Peyer's patch (tissue), 4 donors: Measurements from ENCODE around the gene CYP27B1. TPM values are rescaled to one million over a fixed set of nuclear protein-coding genes. Genes with fewer than 3 reads are reported as not detected.

Source experiments
- DNase-seq, 3 donors: peaks; one replicate each; pipeline ENCODE4 v3.0.0-alpha.2; 2017 to 2019
- H3K27ac ChIP-seq, 4 donors: fragments of 200-600 bp; sonication (generic); one replicate each; pipeline ENCODE4 v1.5.1; 2016 to 2019
- H3K27me3 ChIP-seq, 2 donors: fragments of 200-600 bp; sonication (generic); one replicate each; pipeline ENCODE4 v1.5.1; 2019
- H3K36me3 ChIP-seq, 3 donors: fragments of 200-600 bp; sonication (generic); one replicate each; pipeline ENCODE4 v1.5.1; 2016 to 2019
- H3K4me1 ChIP-seq, 4 donors: fragments of 200-600 bp; sonication (generic); one replicate each; pipeline ENCODE4 v1.5.1; 2016 to 2019
- H3K4me3 ChIP-seq, 4 donors: fragments of 200-600 bp; sonication (generic); 1 replicate in 3 of 4; 2 replicates in 1 of 4; pipeline ENCODE4 v1.5.1; 2016 to 2019; ENCODE audit warnings: mild to moderate bottlenecking in 1 of 4
- H3K9me3 ChIP-seq, 4 donors: fragments of 200-600 bp; sonication (generic); one replicate each; pipeline ENCODE4 v1.5.1; 2016 to 2019; ENCODE audit warnings: mild to moderate bottlenecking in 1 of 4
- CTCF ChIP-seq, 6 experiments: fragments of 450-650 bp in 4 of 6; fragments of 200-600 bp in 2 of 6; sonication (generic) in 1 of 6; IDR thresholded peaks; one replicate each; pipeline ENCODE4 v1.5.1; 2017 to 2019; ENCODE audit warnings: antibody characterized with exemption in 6 of 6, mild to moderate bottlenecking in 3 of 6, moderate library complexity in 1 of 6
- POLR2A ChIP-seq, 2 donors: fragments of 450-650 bp; IDR thresholded peaks; one replicate each; pipeline ENCODE4 v1.5.1; 2017; ENCODE audit warnings: antibody characterized with exemption in 2 of 2, mild to moderate bottlenecking in 2 of 2, moderate library complexity in 2 of 2
- total RNA-seq, 4 donors: library from RNA; depleted of rRNA; stranded (reverse); fragments of >200 nt; gene quantifications; one replicate each; pipeline ENCODE4 v1.1.0, GENCODE V29; 2016

CYP27B1 gene
- total RNA-seq, 4 donors from 2014 or later: 1.7 TPM; not detected in 3

GRCh38 chr12:57772429-57773322 is 5.8 kb upstream of the CYP27B1 start, which contains the start of gene EEF1AKMT3:
EEF1AKMT3 (plus strand) TSS chr12:57772614; CDS start chr12:57772725, 111 bp downstream.
- H3K27ac ChIP-seq: peak within 1 kb of the TSS; percentile 84 to 92 (median 86)
- peaks cover 0 to 9% (median 3%) of the 10 kb centered on the region in 4 donors for H3K4me1 ChIP-seq
- H3K36me3 ChIP-seq: no peaks in the 10 kb centered on the region
- TF ChIP-seq CTCF (IDR thresholded peaks at IDR 0.05) (peak in 2 of 6 experiments; percentile 12 to 14), POLR2A (IDR thresholded peaks at IDR 0.05) (no peak)
- DNase-seq: peak; percentile 60 to 81 (median 81)
- H3K9me3 ChIP-seq: no peaks in the 10 kb centered on the region
- H3K4me3 ChIP-seq: peak within 1 kb of the TSS; percentile 54 to 72 (median 64)
- H3K27me3 ChIP-seq: no peaks in the 10 kb centered on the region

- Histone ChIP-seq H3K4me3 (peak within 1 kb of the TSS; percentile 54 to 72 (median 64)), H3K27ac (peak within 1 kb of the TSS; percentile 84 to 92 (median 86)), H3K27me3 (peaks cover 0 to 2% of the 10 kb centered on the region in 2 donors), H3K9me3 (no peaks in the 10 kb centered on the region), H3K4me1 (peaks cover 0 to 11% (median 3%) of the 10 kb centered on the region in 4 donors), H3K36me3 (no peaks in the 10 kb centered on the region)
- DNase-seq: peak; percentile 94 to 97 (median 95)
- TF ChIP-seq CTCF (IDR thresholded peaks at IDR 0.05) (peak in 1 of 6 experiments; percentile 19), POLR2A (IDR thresholded peaks at IDR 0.05) (peak in 1 of 2 donors; percentile 54)
Observed at GRCh38 chr12:57771873-57772428, 5.1 kb upstream of the CYP27B1 start, which contains the start of gene METTL1. METTL1 (minus strand) TSS chr12:57772105; CDS start chr12:57772083, 22 bp downstream.

DNA sequence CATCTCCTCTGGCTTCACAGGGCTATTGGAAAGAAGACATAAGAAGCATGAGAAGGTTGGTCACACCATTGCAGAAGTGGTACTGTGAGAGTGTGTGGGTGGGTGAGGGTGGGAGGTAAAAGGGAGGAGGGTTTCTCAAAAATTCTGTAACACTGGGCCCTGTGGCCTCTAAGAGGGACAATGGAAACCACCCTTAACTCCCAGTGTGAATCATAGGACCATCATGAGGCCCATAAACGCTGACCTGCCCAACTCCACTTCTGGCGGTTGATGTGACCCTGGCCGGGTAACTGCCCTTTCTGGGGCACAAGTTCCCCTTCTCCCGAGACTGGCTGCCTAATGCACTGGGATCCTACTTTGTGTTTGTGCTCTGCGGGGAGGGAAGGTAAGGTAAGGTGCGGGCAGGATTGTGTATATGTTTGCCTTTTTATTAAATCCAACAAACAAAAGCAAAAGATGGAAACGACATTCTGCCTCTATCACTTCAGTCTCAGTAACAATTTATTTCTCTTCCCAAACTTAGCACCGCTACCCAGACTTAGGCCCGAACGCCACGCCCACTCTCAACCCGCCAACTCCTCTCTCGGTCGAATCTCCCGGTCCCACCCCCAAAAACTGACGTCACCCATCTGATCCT is 4.5 kb upstream of the CYP27B1 start:
- peaks cover 0 to 6% of the 10 kb centered on the region in 2 donors for H3K27me3 ChIP-seq
- TF ChIP-seq POLR2A (IDR thresholded peaks at IDR 0.05) (no peak), CTCF (IDR thresholded peaks at IDR 0.05) (no peak)
- peak overlapping the region; percentile 84 to 92 (median 86) for H3K27ac ChIP-seq
- peaks cover 0 to 17% (median 8%) of the 10 kb centered on the region in 4 donors for H3K4me1 ChIP-seq
- H3K36me3 ChIP-seq: no peaks in the 10 kb centered on the region
- peak; percentile 82 to 93 (median 92) for DNase-seq
- H3K9me3 ChIP-seq: no peaks in the 10 kb centered on the region
- peak overlapping the region; percentile 54 to 72 (median 64) for H3K4me3 ChIP-seq

DNA sequence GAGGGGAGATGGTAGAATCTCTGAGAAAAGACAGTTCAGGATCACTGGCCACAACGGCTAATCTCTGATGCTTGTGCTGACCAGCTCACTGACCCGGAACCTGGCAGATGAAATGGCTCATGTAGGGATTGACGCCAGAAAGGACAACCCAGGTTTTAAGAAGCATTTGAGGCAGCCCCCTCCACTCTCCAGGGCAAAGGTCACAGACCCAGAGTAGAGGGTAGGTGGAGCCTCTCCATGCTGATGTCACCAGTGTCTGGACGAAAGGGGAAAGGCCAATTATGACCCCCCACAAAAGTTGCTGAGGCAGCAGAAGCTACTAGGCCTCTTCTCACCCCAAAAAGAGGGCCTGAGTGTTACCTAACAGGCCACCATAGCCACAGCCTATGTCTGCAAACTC is 3.9 kb upstream of the CYP27B1 start:
- H3K36me3 ChIP-seq: no peaks in the 10 kb centered on the region
- no peaks in the 10 kb centered on the region for H3K9me3 ChIP-seq
- H3K4me1 ChIP-seq: peaks cover 0 to 23% (median 14%) of the 10 kb centered on the region in 4 donors
- no peak for TF ChIP-seq CTCF (IDR thresholded peaks at IDR 0.05)
- no peak for TF ChIP-seq POLR2A (IDR thresholded peaks at IDR 0.05)
- no peak overlapping the region for H3K27ac ChIP-seq
- no peak for DNase-seq
- no peak overlapping the region for H3K4me3 ChIP-seq
- peaks cover 0 to 11% of the 10 kb centered on the region in 2 donors for H3K27me3 ChIP-seq

- H3K27ac ChIP-seq: no peak overlapping the region
- no peaks in the 10 kb centered on the region for H3K9me3 ChIP-seq
- H3K36me3 ChIP-seq: no peaks in the 10 kb centered on the region
- H3K4me1 ChIP-seq: peaks cover 0 to 34% (median 24%) of the 10 kb centered on the region in 4 donors
- DNase-seq: no peak
- no peak overlapping the region for H3K4me3 ChIP-seq
- TF ChIP-seq POLR2A (IDR thresholded peaks at IDR 0.05): no peak
- TF ChIP-seq CTCF (IDR thresholded peaks at IDR 0.05): no peak
- H3K27me3 ChIP-seq: peaks cover 0 to 13% of the 10 kb centered on the region in 2 donors
Observed at GRCh38 chr12:57769594-57769993, 2.7 kb upstream of the CYP27B1 start.
